K562 (cell line): ENCODE results near the gene PRDX6. TPM values are rescaled to one million over a fixed set of nuclear protein-coding genes. Genes with fewer than 3 reads are reported as not detected.

Source experiments
- BCL6 ChIP-seq: fragments of 250-450 bp; sonication (Bioruptor Pico); IDR thresholded peaks from 2 replicates; pipeline ENCODE4 v1.4.0; 2020
- CREB3 ChIP-seq: fragments of 450-650 bp; conservative IDR thresholded peaks from 2 replicates; pipeline ENCODE4 v1.6.1; 2016; ENCODE audit warnings: missing genetic modification characterization, low read depth, mild to moderate bottlenecking, missing compliant biosample characterization, moderate library complexity
- CTBP1 ChIP-seq: fragments of 450-650 bp; IDR thresholded peaks from 2 replicates; pipeline ENCODE4 v1.6.1; 2016; ENCODE audit warnings: borderline replicate concordance
- GATAD2B ChIP-seq: fragments of 450-650 bp; IDR thresholded peaks from 2 replicates; pipeline ENCODE4 v1.6.1; 2017; ENCODE audit warnings: mild to moderate bottlenecking, borderline replicate concordance
- GTF2E2 ChIP-seq: fragments of 200-800 bp; sonication (Bioruptor generic); IDR thresholded peaks from 2 replicates; pipeline ENCODE4 v1.6.1; 2016; ENCODE audit warnings: missing genetic modification characterization, missing compliant biosample characterization
- HDAC2 ChIP-seq: fragments of 450-650 bp; IDR thresholded peaks from 2 replicates; pipeline ENCODE4 v1.6.1; 2016; ENCODE audit warnings: mild to moderate bottlenecking
- MEF2D ChIP-seq: conservative IDR thresholded peaks from 2 replicates; pipeline ENCODE4 v1.6.1; 2016; ENCODE audit warnings: low read depth, missing genetic modification characterization, missing compliant biosample characterization
- YY1 ChIP-seq, 3 experiments: IDR thresholded peaks; 2 replicates each; pipeline ENCODE4 v1.6.1; 2011; ENCODE audit warnings: low read length in 2 of 3, mild to moderate bottlenecking in 2 of 3, moderate library complexity in 2 of 3, borderline replicate concordance in 1 of 3, control low read depth in 1 of 3, low read depth in 1 of 3; ENCODE audit not compliant: insufficient read depth in 3 of 3, insufficient replicate concordance in 2 of 3, control insufficient read depth in 1 of 3, insufficient read length in 1 of 3; ENCODE audit errors: extremely low read depth in 1 of 3
- ZNF316 ChIP-seq: fragments of 450-650 bp; IDR thresholded peaks from 2 replicates; pipeline ENCODE4 v1.6.1; 2016
- polyA plus RNA-seq, 8 experiments: library from polyadenylated mRNA; depleted of rRNA in 4 of 8; stranded (reverse) in 5 of 8; unstranded in 3 of 8; fragments of >200 nt; fragmentation: Nextera tagmentation in 2 of 8; fragmentation: Illumina TruSeq in 1 of 8; extraction: Ambion mirVana in 2 of 8; extraction: Trizol in 1 of 8; gene quantifications; 2 replicates each; pipeline versions ENCODE4 v1.2.1 to v1.2.3, GENCODE V29; 2011 to 2014; ENCODE audit warnings: inconsistent platforms in 1 of 8, missing spikeins in 1 of 8
- total RNA-seq, 7 experiments: library from RNA; depleted of rRNA in 6 of 7; stranded (reverse); fragments of >200 nt in 6 of 7; fragmentation: Illumina TruSeq in 2 of 7; extraction: Trizol in 2 of 7; gene quantifications; 2 replicates each; pipeline versions ENCODE4 v1.2.1 to v1.2.3, GENCODE V29; 2011 to 2021; ENCODE audit warnings: low replicate concordance in 1 of 7
- TF ChIP-seq, protein P1 (sequence below), 2 experiments: IDR thresholded peaks; 2 replicates each; pipeline ENCODE4 v1.6.1; 2011; ENCODE audit warnings: borderline replicate concordance in 1 of 2, control low read depth in 1 of 2, low read depth in 1 of 2, low read length in 1 of 2, mild to moderate bottlenecking in 1 of 2, mixed read lengths in 1 of 2, moderate library complexity in 1 of 2; ENCODE audit not compliant: insufficient read depth in 1 of 2, insufficient read length in 1 of 2, poor library complexity in 1 of 2, severe bottlenecking in 1 of 2; ENCODE audit errors: extremely low read depth in 1 of 2

Gene PRDX6
- total and polyA plus RNA-seq, 9 of the 15 experiments (the other 6 are each of a cell fraction or from before 2014, with no cell fraction given): 277 to 1,082 (median 610) TPM

GRCh38 chr1:173499729-173500128 is 22.6 kb downstream of the PRDX6 start (continued):
- TF ChIP-seq GTF2E2 (no peak), BCL6 (CRISPR knock-in tag) (no peak), GATAD2B (no peak), HDAC2 (no peak), ZNF316 (peak; percentile 55; the same call in 1 of the 2 replicates), CTBP1 (0 out of 2 replicates have a peak, but pooled peaks have one; percentile 29), MEF2D (tag) (peak; percentile 56; the same call in 1 of the 2 replicates), CREB3 (peak; percentile 69), YY1 (IDR thresholded peaks at IDR 0.05; ENCODE audit: borderline replicate concordance in 1 of 3, control insufficient read depth in 1 of 3, extremely low read depth in 1 of 3, insufficient read depth in 3 of 3, insufficient read length in 1 of 3, insufficient replicate concordance in 2 of 3, low read depth in 1 of 3, low read length in 2 of 3) (peak in 1 of 3 experiments; percentile 44)
- TF ChIP-seq, protein P1, sequence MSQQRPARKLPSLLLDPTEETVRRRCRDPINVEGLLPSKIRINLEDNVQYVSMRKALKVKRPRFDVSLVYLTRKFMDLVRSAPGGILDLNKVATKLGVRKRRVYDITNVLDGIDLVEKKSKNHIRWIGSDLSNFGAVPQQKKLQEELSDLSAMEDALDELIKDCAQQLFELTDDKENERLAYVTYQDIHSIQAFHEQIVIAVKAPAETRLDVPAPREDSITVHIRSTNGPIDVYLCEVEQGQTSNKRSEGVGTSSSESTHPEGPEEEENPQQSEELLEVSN (IDR thresholded peaks at IDR 0.05; ENCODE audit: borderline replicate concordance in 1 of 2, extremely low read depth in 1 of 2, insufficient read depth in 1 of 2, insufficient read length in 1 of 2, low read depth in 1 of 2, low read length in 1 of 2, poor library complexity in 1 of 2, severe bottlenecking in 1 of 2): no peak
